Stimulated activated CD4-positive, alpha-beta T cell treated with anti-CD3 and anti-CD28 coated beads, Interleukin-12 subunit alpha, Interleukin-12 subunit beta, amount 100 ng/mL, for 4 hours (primary cell): ENCODE data around the gene ATAD2B.
"Not testable (repeated sequence)": the region's sequence is repeated elsewhere in the genome, so short reads cannot be mapped to it uniquely, and the experiment has no call there.

Source experiments
- DNase-seq: peaks from one replicate; pipeline ENCODE4 v3.0.0-alpha.2; 2020

Gene ATAD2B

DNA sequence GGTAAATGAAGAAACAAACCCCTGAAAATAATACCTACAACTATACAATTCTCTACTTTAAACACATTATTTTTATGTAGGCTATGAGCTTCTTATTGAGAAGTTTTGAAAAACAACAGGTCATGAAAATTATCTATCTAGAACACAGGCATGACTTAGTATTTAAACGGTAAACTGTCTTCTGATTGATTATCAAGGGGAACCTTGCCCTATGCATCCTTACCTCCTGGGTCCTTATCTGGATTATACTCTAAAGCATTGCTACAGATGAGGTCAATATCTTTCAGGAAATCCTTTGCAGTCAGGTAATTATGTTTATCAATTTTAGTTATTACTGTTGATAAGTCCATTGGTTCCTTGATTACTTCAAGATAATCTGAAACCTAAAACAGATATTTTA is 144.3 kb downstream of the ATAD2B start:
- no peak for DNase-seq

DNA sequence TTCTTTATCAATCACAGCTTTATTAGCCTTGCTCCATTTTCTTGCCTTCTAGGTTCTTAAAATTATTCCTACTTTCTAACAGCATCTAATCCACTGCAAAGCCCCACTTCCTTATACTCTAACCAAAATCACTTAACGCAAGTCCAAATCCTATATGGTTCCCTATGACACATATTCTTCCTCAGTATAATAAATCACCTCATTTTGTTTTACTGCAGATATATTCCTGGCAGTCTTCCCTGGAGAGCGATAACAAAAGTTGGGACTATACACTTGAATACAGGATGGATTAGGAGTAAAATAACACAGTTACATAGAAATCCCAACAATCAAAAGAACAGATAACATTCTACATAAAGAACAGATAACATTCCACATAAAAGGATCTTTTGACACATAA is 144.8 kb downstream of the ATAD2B start:
- DNase-seq = no peak

DNA sequence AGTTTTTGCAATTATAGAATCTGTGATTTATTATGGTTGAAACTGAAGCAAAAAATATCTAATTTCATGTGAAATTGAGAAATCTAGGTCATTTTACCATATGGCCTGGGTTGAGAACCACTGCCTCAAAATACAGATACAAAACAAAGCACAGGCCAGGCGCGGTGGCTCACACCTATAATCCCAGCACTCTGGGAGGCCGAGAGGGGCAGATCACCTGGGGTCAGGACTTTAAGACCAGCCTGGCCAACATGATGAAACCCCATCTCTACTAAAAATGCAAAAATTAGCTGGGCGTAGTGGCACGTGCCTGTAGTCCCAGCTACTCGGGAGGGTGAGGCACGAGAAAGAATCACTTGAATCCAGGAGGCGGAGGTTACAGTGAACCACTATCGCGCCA is 146.5 kb downstream of the ATAD2B start:
- DNase-seq = not testable (repeated sequence)

DNA sequence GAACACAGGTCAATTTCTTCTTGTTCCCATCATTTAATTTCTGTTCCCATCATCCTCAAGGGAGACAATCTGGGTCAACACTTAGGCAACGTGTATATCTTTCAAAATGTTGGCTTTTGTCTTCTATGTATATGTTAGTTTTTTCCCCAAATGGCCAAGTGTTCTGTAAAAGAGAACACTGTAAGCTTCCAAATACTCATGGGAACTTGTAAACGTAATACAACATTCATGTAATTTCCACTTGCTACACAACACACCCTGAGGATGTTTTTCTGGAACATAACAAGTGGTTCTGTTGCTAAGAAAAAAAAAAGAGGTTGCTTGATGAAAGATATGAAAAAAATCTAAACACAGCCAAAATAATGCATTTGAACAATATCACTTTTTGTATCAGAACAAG is 149.1 kb downstream of the ATAD2B start:
- DNase-seq = no peak

DNA sequence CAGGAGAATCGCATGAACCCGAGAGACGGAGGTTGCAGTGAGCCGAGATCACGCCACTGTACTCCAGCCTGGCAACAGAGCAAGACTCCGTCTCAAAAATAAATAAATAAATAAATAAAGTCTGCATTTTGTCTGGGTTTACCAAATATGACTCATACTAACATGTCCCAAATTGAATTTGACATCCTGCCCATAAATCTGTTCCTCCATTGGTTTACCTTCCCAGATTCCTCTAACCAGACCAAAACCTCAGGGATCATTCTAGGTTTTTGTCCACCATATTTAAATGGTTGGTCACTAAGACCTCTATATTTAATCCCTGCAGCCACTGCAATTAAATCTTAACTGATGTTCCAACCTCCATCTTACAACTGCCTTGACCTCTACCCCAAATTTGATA is 150.9 kb downstream of the ATAD2B start:
- DNase-seq = no peak

DNA sequence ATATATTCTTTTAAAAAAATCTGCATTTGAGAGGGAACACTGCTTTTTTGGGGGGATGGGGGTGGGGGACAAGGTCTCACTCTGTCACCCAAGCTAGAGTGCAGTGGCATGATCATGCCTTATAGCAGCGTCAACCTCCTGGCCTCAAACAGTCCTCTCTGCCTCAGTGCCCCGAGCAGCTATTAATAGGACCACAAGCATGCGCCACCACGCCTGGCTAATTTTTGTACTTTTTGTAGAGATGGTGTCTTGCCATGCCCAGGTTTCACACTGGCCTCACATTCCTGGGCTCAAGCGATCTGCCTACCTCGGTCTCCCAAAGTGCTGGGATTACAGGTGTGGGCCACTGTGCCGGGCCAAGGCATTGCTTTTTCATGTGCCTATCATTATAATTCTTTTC is 154.2 kb downstream of the ATAD2B start:
- no peak for DNase-seq

DNA sequence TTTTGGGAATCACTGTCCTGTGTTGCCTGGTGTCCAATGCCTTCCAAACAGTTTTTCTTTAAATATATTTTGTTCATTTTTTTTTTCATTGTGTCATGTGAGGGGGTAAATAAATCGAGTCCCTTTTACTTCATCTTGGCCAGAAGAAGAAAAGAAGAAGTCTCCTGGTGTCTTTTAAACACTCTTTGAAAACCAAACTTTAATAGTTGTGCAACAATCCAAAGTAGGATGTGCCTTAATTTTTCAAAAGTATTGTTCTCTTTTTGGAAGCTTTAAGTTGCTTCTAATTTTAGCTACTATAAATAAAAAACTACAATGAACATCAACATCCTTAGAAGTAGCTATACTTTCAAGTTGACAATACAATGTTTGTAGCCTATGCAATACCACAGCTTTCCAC is 154.9 kb downstream of the ATAD2B start:
- DNase-seq = no peak

DNA sequence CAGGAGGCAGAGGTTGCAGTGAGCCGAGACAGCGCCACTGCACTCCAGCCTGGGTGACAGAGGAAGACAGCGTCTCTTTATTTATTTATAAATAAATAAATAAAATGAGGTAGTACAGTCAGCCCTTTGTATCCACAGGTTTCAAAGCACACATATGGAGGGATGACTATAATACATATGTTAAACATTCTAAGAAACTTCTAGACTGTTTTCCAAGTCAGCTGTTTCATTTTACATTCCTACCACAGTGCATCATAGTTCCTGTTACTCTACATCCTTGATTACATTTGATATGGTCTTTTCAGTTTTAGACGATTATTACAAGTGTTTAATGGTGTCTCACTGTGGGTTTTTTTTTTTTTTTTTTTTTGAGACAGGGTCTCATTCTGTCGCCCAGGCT is 157.6 kb downstream of the ATAD2B start:
- no peak for DNase-seq

DNA sequence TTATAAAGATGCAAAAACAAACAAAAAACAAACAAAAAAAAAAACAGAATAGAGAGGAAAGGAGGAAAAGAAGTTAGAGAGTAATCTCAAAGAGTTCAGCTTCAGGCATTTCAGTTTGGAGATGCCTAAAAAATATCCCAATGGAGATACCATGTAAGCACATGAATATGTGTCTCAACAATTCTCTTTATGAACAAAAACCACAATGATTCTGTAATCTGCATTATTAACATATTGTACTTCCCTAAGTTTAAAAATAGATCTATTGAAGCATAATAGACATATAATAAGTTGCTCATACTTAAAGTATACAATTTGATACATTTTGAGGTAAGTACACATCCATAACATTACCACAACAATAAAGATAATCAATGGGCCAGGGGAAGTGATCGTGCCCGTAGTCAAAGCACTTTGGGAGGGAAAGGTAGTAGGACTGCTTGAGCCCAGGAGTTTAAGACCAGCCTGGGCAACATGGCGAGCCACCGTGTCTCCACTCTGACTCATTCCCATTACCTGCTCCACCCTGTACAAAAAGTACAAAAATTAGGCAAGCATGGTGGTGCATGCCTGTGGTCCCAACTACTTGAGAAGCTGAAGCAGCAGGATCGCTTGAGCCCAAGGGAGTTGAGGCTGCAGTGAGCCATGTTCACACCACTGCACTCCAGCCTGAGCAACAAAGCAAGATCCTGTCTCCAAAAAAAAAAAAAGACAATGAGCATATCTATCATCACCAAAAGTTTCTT is 158.9 kb downstream of the ATAD2B start:
- DNase-seq = no peak

DNA sequence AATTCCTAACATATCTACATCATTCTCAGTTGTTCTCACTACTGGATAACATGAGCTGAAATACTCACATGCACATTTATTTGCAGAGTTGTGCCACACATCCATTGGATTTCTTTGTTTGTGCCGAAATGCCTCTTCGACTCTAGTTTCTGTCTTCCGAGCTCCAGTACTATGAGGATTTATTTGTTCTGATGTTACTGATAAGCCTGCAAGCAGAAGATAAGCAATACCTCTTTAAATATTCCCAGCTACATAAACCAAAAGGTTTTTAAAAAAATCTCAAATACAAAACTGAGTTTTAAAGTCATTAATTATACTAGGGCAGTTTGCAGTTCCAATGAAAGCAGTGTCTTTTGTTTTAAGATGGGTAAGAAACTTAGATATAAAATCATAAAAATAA is 164.8 kb downstream of the ATAD2B start:
- DNase-seq = no peak

DNA sequence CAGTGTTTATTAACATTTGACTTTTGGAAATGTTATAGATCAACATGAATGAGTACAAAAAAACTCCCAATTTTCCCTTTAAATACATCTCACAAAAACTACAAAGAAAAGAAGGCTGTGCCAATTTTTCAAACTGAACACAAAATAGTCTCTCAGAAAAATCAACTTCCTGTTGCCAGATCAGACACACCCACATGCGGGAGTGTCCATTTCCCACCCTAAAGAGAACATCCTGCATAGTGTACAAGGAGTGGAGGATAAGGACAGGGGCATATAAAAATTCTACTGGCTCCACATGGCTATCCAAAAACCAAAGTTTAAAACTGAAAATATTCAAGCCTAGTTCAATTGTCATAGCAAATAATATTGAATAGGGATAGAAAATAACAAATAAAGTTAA is 165.3 kb downstream of the ATAD2B start:
- DNase-seq = no peak

DNA sequence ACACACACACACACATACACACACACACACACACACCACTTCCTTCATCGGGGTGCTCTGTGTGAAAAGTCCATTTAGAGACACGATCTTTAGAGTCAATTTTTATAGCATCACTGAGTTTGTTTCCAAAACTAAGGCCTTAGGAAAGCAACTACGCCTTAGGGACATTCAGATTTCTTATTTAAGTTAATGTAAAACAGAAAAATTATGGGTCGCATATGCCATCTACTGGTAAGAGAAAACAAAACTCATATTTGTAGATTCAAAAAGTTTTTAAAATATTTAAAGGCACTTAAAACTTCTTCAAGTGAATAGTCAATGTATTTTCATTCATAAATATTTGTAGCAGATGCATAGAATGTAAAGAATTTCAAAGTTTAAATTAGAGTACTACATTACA is 166.2 kb downstream of the ATAD2B start:
- DNase-seq = no peak

DNA sequence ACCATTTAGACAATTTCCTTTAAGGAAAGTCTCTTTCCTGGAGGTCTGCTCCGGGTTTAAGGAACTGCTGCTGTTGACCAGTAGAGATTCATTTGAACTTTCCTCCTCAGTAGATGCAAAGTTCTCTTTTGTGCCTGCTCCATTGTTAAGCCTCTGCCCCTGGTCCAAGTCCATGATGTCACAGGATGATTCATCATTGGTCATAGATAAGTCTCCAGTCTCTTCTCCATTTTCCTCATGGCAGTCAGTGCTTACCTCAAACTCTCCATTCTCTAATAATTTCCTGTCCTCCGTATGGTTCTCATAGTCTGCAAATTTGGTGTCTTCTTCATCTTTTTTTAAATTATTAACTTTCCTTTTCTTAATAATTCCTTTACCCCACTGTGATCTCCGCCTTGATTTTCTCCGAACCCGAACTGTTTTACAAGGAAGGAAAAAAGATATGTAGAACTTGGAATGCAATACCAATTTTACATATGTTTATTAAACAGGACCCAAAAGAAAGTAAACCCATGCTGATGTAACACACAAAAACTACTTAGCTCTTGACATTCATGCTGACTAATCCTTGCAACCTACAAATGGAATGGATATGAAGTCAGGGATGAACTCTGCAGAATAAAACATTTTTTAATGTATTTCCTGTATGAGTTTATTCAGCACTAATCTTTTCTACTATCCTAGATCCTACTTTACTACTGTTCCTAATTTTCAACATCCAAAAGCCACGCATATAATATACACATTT is 169.1 kb downstream of the ATAD2B start:
- DNase-seq = no peak

DNA sequence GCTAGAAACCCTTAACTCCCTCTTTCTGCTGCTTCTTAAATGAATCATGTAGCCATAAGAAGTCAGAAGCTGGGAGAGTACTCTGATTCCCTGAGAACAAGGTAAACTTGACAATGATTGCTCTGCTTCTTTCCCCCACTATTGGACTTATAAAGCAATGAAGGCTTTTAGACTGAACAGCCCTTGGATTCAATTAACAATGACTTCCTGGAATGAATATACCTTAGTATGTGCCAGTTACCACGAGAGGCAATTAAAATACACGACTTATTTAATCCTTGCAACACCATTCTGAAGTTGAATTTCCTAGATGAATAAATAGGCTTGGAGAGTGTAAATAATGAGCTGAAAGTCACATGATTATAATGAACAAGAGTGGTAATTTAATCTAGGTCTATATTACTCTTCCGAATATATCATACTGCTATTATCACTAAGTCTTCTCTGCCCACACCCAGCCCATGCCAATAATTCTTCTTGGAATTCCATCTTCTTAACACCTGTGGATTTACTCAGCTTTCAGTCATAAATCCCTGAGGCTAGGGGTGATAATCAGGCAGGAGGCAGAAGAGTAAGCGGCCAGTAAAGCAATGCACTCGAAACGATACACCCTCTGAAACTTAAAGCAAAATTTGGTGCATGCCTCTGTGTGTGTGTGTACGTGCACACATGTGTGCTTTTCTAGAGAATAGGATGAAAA is 170.2 kb downstream of the ATAD2B start:
- DNase-seq = no peak

DNA sequence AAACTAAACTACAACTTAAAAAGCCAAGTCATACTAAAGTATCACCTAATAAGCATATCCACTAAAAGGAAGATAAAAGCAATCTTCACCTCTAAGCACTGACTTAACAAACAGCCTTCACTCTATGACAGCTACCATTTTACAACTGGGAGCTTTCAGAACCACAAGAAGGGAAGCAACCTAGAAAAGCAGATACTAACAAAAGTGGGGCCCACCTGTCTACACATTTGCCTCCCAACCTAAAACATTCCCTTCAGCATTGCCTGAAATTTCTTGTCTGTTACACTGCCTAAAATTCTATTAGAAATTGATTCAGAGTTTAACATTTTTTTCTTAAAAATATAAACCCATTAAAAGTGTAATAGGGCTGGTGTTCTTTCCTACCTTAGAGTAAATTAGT is 172.0 kb downstream of the ATAD2B start:
- DNase-seq = no peak

DNA sequence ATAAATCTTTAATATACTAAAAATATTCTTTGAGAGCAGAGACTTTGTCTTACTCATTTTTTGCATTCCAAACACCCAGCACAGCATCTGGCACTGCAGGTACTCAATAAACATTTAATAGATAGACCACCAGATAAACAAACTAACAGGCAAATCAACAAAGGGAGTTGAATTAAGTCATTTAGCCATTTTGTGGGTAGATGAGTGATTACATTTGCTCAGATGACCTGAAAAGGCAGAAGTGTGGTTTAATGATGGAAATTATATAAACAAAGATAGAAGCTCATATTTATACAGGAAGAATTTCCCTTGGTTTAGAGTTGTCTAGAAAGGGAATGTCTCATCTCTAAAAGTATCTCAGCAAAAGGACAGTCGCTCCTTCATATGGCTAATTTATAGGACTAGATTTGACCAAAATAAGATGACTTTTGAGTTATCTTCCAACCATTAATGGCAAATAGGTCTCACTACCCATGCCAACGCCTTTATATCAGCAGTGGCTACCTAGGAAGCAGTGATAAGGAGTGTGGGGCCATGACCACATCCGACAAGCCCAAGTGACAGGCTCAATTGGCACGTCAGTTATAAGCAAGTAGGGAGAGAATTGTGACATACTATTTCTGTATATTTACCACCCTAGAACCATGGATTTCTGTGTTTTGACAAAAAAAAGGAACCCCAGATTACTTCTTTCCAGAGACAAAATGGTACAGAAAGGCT is 173.5 kb downstream of the ATAD2B start:
- no peak for DNase-seq

DNA sequence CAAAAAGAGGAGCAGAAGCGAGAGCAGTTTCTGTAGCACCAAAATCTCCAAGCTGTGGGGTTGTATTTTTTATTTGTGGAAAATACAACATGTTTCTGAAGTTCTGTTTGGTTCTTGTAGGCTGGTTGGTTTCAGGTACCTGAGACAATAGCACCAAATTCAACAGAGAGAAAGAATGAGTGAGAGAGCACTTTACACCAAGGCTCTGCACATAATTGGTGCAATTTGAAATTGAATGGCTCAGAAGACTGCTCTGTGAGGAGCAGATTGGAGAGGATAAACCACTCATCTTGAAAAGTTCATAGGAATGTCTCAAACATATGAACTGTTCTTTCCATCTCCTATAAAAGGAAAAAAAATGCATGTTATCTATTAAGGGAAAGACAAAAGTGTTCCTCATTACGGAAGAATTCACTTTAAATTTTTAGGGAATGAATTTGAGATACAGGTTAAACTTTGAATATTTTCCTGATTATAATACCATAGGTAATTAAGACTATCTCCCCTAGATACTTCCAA is 175.1 kb downstream of the ATAD2B start:
- DNase-seq = no peak

DNA sequence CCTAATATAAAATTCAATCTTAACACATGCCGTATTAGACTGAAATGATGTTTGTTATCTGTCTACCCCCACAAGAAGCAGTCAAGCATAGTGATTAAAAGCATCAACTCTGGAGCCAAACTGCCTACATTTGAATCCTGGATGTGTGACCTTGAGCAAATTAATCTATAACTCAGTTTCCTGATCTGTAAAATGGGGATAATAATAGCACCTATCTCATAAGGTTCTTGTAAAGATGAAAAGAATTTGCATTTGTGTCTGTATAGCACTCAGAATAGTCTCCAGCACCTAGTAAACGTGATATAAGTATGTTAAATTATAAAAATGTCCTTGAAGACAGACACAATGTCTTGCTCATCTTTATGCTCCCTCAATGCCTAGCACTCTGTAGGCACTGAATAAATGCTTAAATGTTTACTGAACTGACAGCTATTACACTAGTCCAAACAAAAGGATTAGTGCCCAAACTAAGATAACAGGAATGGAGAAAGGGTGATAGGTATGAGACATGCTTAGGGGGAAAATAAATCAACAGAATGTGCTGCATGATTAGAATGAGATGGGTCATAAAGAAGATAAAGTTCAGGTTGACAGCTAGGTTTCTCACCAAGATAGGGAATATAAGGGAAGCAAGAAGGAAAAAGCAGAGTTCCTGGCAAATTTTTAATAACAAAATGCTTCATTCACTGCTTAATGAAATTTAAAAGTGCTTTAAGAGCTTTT is 180.6 kb downstream of the ATAD2B start:
- no peak for DNase-seq

DNA sequence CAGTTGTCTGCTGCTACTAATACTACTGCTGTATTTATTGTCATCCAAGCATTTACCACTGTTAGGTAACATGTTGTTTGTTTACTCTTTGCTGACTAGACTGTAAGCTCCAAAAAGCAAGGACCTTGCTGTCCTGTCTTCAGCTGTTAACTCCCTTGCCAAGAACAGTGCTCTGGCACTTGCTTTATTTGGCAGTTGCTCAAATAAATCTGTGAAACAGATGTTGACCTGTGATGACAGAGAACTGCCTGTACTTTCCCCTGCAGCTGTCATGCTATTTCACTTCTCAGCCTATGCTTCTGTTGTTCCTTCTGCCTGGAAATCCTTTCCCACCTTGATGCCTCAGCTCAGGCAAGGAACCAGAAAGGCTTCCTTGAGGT is 181.2 kb downstream of the ATAD2B start:
- no peak for DNase-seq

DNA sequence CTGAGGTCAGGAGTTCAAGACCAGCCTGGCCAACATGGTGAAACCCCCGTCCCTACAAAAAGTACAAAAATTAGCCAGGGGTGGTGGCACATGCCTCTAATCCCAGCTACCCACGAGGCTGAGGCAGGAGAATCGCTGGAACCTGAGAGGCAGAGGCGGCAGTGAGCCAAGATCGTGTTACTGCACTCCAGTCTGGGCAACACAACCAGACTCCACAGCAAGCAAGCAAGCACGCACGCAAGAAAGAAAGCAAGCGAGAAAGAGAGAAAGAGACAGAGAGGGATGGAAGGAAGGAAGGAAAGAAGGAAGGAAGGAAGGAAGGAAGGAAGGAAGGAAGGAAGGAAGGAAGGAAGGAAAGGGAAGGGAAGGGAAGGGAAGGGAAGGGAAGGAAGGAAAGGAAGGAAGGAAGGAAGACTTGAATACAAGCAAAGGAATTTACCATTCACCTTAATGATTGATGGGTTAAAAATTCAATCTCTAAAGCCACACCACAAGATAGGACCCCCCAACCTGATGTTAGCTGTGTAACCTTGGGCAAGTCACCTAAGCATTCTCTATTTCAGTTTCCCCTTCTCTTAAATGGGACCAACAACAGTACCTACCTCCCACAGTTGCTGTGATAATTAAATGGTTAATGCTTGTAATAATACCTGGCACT is 181.7 kb downstream of the ATAD2B start:
- DNase-seq = no peak

DNA sequence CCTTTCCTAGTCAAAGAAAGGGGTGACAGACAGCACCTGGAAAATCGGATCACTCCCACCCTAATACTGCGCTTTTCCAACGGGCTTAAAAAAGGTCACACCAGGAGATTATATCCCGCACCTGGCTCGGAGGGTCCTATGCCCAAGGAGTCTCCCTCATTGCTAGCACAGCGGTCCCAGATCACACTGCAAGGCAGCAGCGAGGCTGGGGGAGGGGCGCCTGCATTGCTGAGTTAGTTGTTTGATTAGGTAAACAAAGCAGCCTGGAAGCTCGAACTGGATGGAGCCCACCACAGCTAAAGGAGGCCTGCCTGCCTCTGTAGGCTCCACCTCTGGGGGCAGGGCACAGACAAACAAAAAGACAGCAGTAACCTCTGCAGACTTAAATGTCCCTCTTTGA is 190.1 kb downstream of the ATAD2B start:
- not testable (repeated sequence) for DNase-seq

DNA sequence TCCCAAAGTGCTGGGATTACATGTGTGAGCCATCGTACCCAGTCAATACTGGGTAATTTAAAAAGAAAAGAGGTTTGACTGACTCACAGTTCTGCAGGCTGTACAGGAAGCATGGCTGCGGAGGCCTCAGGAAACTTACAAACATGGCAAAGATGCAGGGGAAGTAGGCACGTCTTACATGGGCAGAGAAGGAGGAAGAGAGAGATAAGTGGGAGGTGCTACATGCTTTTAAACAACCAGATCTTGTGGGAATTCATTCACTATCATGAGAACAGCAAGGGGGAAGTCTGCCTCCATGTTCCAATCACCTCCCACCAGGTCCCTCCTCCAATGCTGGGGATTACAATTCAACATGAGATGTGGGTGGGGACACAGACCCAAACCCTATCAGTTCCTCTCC is 192.5 kb downstream of the ATAD2B start:
- DNase-seq = no peak
